HG03095 (cell line): Measurements from ENCODE around the gene VRK3.

Experiments
- ATAC-seq: cut with Tn5 transposase; IDR thresholded peaks from one replicate; pipeline ENCODE4 v1.9.1; 2021; ENCODE audit warnings: moderate library complexity; ENCODE audit not compliant: unreplicated experiment

VRK3 gene

GRCh38 chr19:49932731-49933131 is 92.4 kb downstream of the VRK3 start:
- no peak for ATAC-seq

GRCh38 chr19:49932041-49932451 is 93.1 kb downstream of the VRK3 start:
- ATAC-seq, result no peak

- ATAC-seq, result no peak
These were observed 93.7 kb downstream of the VRK3 start for GRCh38 chr19:49931293-49932040.

GRCh38 chr19:49930483-49931011 is 94.6 kb downstream of the VRK3 start:
- no peak for ATAC-seq

- peak; percentile 60 for ATAC-seq
These were observed 95.3 kb downstream of the VRK3 start for GRCh38 chr19:49929611-49930482.

- peak; percentile 23 for ATAC-seq
These were observed 96.0 kb downstream of the VRK3 start, which contains the start of the genes ATF5 and NUP62 for GRCh38 chr19:49929121-49929610. ATF5 (plus strand) TSS chr19:49929205; CDS start chr19:49930851, 1,646 bp downstream. NUP62 (minus strand) TSS chr19:49929504; CDS start chr19:49909807, 19,697 bp downstream.

- no peak for ATAC-seq
These were observed 97.5 kb downstream of the VRK3 start for GRCh38 chr19:49927526-49928264.

GRCh38 chr19:49926515-49926914 is 98.7 kb downstream of the VRK3 start:
- ATAC-seq, result no peak
